IMR-90 (cell line): ENCODE data around the gene ZNF398. TPM values are rescaled to one million over a fixed set of nuclear protein-coding genes. Genes with fewer than 3 reads are reported as not detected.

Experiments used
- ATAC-seq: fragments of 200-7000 bp; cut with Tn5 transposase; 2 replicates; pipeline ENCODE4 v1.9.1; 2020; ENCODE audit warnings: low read depth, mild to moderate bottlenecking, moderate library complexity
- BruUV-seq: library from RNA; stranded (reverse); fragments of 400-500 nt; replicated peaks from 2 replicates; lab custom pipeline; 2021; lab: Mats Ljungman, UMichigan
- CTCF ChIA-PET: fragments of 300-600 bp; formaldehyde crosslinking; extraction: SDS; loops from one replicate; lab custom pipeline; 2021; ENCODE audit warnings: antibody characterized with exemption; lab: Yijun Ruan, JAX
- POLR2A ChIA-PET: fragments of 300-600 bp; sonication (Branson Sonifier 250); formaldehyde crosslinking; loops from one replicate; lab custom pipeline; 2022; ENCODE audit warnings: antibody characterized with exemption; ENCODE audit not compliant: unreplicated experiment; lab: Charles Lee
- DNase-seq: peaks from one replicate; pipeline ENCODE4 v3.0.0; 2013
- H2AFZ ChIP-seq: replicated peaks from 2 replicates; pipeline ENCODE3; 2013; ENCODE audit warnings: low read length, mild to moderate bottlenecking; ENCODE audit not compliant: poor library complexity
- H2AK5ac ChIP-seq: 2 replicates; pipeline ENCODE4 v1.6.1; 2013; ENCODE audit warnings: low read depth, low read length, inconsistent platforms
- H2AK9ac ChIP-seq: replicated peaks from 2 replicates; pipeline ENCODE3; 2013; ENCODE audit warnings: mild to moderate bottlenecking, low read depth, low read length, moderate library complexity; ENCODE audit not compliant: poor library complexity
- H2BK120ac ChIP-seq: 2 replicates; pipeline ENCODE4 v1.6.1; 2013; ENCODE audit warnings: low read depth, low read length, inconsistent platforms
- H2BK15ac ChIP-seq: 3 replicates; pipeline ENCODE4 v1.6.1; 2013; ENCODE audit warnings: low read depth, low read length, inconsistent platforms
- H2BK20ac ChIP-seq: 2 replicates; pipeline ENCODE4 v1.6.1; 2013; ENCODE audit warnings: low read depth, mild to moderate bottlenecking, inconsistent platforms, low read length, moderate library complexity
- H2BK5ac ChIP-seq: 2 replicates; pipeline ENCODE4 v1.6.1; 2013; ENCODE audit warnings: mild to moderate bottlenecking, low read depth, low read length, inconsistent platforms; ENCODE audit not compliant: poor library complexity, severe bottlenecking
- H3K14ac ChIP-seq: replicated peaks from 2 replicates; pipeline ENCODE4 v1.6.1; 2013; ENCODE audit warnings: low read depth, low read length, inconsistent platforms
- H3K18ac ChIP-seq: 2 replicates; pipeline ENCODE4 v1.6.1; 2013; ENCODE audit warnings: low read depth, low read length, control low read depth
- H3K23ac ChIP-seq: 2 replicates; pipeline ENCODE4 v1.6.1; 2013; ENCODE audit warnings: low read depth, low read length, inconsistent platforms
- H3K27ac ChIP-seq: 2 replicates; pipeline ENCODE4 v1.5.1; 2013; ENCODE audit warnings: mild to moderate bottlenecking, control low read depth, low read length; ENCODE audit not compliant: insufficient read depth
- H3K27me3 ChIP-seq: 2 replicates; pipeline ENCODE4 v1.6.1; 2013; ENCODE audit warnings: low read length; ENCODE audit not compliant: control insufficient read depth, insufficient read depth
- H3K36me3 ChIP-seq: 2 replicates; pipeline ENCODE4 v1.6.1; 2013; ENCODE audit warnings: low read length, mixed read lengths; ENCODE audit not compliant: control insufficient read depth, insufficient read depth
- H3K4ac ChIP-seq: 2 replicates; pipeline ENCODE4 v1.6.1; 2013; ENCODE audit warnings: low read depth, low read length, inconsistent platforms
- H3K4me1 ChIP-seq: 2 replicates; pipeline ENCODE4 v1.6.1; 2013; ENCODE audit warnings: low read length, mixed read lengths; ENCODE audit not compliant: control insufficient read depth, insufficient read depth
- H3K4me2 ChIP-seq: 2 replicates; pipeline ENCODE4 v1.6.1; 2013; ENCODE audit warnings: low read depth, mild to moderate bottlenecking, control low read depth, low read length, moderate library complexity
- H3K4me3 ChIP-seq: 2 replicates; pipeline ENCODE4 v1.5.1; 2013; ENCODE audit warnings: low read depth, mild to moderate bottlenecking, control low read depth, low read length, moderate library complexity; ENCODE audit not compliant: insufficient read depth
- H3K56ac ChIP-seq: 2 replicates; pipeline ENCODE4 v1.6.1; 2013; ENCODE audit warnings: low read length, inconsistent platforms; ENCODE audit not compliant: insufficient read depth; ENCODE audit errors: extremely low read depth
- H3K79me1 ChIP-seq, 2 experiments: 2 replicates each; pipeline ENCODE4 v1.6.1; 2013; ENCODE audit warnings: low read length in 2 of 2, inconsistent platforms in 1 of 2, low read depth in 1 of 2
- H3K9ac ChIP-seq: 2 replicates; pipeline ENCODE4 v1.6.1; 2013; ENCODE audit warnings: low read depth, low read length, control low read depth
- H3K9me1 ChIP-seq: 2 replicates; pipeline ENCODE4 v1.6.1; 2013; ENCODE audit warnings: low read length, inconsistent platforms; ENCODE audit not compliant: insufficient read depth
- H3K9me3 ChIP-seq: 2 replicates; pipeline ENCODE4 v1.6.1; 2013; ENCODE audit warnings: low read length; ENCODE audit not compliant: control insufficient read depth, insufficient read depth
- H4K20me1 ChIP-seq: 2 replicates; pipeline ENCODE4 v1.6.1; 2013; ENCODE audit warnings: low read length, inconsistent platforms; ENCODE audit not compliant: insufficient read depth
- H4K5ac ChIP-seq: 2 replicates; pipeline ENCODE4 v1.6.1; 2013; ENCODE audit warnings: mild to moderate bottlenecking, low read depth, low read length, control low read depth
- H4K8ac ChIP-seq, 2 experiments: 2 replicates each; pipeline ENCODE4 v1.6.1; 2013; ENCODE audit warnings: low read depth in 2 of 2, low read length in 2 of 2, control low read depth in 1 of 2, inconsistent platforms in 1 of 2
- H4K91ac ChIP-seq: 2 replicates; pipeline ENCODE4 v1.6.1; 2013; ENCODE audit warnings: low read depth, low read length, inconsistent platforms; ENCODE audit not compliant: insufficient read depth
- BHLHE40 ChIP-seq: fragments of 150-350 bp; IDR thresholded peaks from 2 replicates; pipeline ENCODE4 v1.6.1; 2016; ENCODE audit warnings: mild to moderate bottlenecking, low read depth, low read length
- CEBPB ChIP-seq: IDR thresholded peaks from 2 replicates; pipeline ENCODE4 v1.6.1; 2012; ENCODE audit warnings: low read depth, low read length, improper control_type of control experiment
- ELK1 ChIP-seq: fragments of 150-350 bp; IDR thresholded peaks from 2 replicates; pipeline ENCODE4 v1.6.1; 2016; ENCODE audit warnings: low read depth, mild to moderate bottlenecking, low read length, moderate library complexity, borderline replicate concordance
- FOS ChIP-seq: fragments of 150-350 bp; IDR thresholded peaks from 2 replicates; pipeline ENCODE4 v1.6.1; 2016; ENCODE audit warnings: low read depth, low read length
- NFE2L2 ChIP-seq: fragments of 150-350 bp; IDR thresholded peaks from 2 replicates; pipeline ENCODE4 v1.6.1; 2016; ENCODE audit warnings: low read depth, mild to moderate bottlenecking, low read length
- POLR2A ChIP-seq: IDR thresholded peaks from 2 replicates; pipeline ENCODE4 v1.6.1; 2012; ENCODE audit warnings: mild to moderate bottlenecking, low read depth, low read length
- RAD21 ChIP-seq: IDR thresholded peaks from 2 replicates; pipeline ENCODE4 v1.6.1; 2012; ENCODE audit warnings: low read length, improper control_type of control experiment
- RCOR1 ChIP-seq: IDR thresholded peaks from 2 replicates; pipeline ENCODE4 v1.6.1; 2012; ENCODE audit warnings: mild to moderate bottlenecking, low read length, improper control_type of control experiment; ENCODE audit not compliant: insufficient replicate concordance
- RFX5 ChIP-seq: IDR thresholded peaks from 2 replicates; pipeline ENCODE4 v1.8.0; 2012; ENCODE audit warnings: low read depth, mild to moderate bottlenecking, low read length, moderate library complexity
- SMC3 ChIP-seq: fragments of 150-350 bp; IDR thresholded peaks from 2 replicates; pipeline ENCODE4 v1.6.1; 2016; ENCODE audit warnings: low read depth, mild to moderate bottlenecking, antibody characterized with exemption, low read length, moderate library complexity
- USF2 ChIP-seq: fragments of 150-350 bp; IDR thresholded peaks from 2 replicates; pipeline ENCODE4 v1.6.1; 2017; ENCODE audit warnings: mild to moderate bottlenecking, antibody characterized with exemption, low read length, low read depth
- WGBS, 2 experiments: methylation state at CpG; one replicate each; pipeline versions ENCODE4 v1.1.5 to v1.1.7; 2013; ENCODE audit warnings: missing lambda C conversion rate in 2 of 2; ENCODE audit not compliant: insufficient read length in 1 of 2; ENCODE audit errors: extremely low coverage in 2 of 2; 5-methylcytosine and 5-hydroxymethylcytosine counted together
- dilution Hi-C: fragments of 300-500 bp; cut with HindIII; formaldehyde crosslinking; loops from one replicate; pipeline ENCODE4 v1.14.3; 2018; ENCODE audit warnings: low sequenced_read_pairs; ENCODE audit not compliant: unreplicated experiment
- in situ Hi-C: fragments of 300-500 bp; cut with MboI; formaldehyde crosslinking; loops from 3 replicates; pipeline ENCODE4 v1.14.3; 2019; ENCODE audit warnings: low sequenced_read_pairs, inconsistent platforms, mixed read lengths
- intact Hi-C: fragments of 100-400 bp; cut with micrococcal nuclease; formaldehyde crosslinking; loops from 2 replicates; pipeline ENCODE4 v1.10.0; 2022
- polyA plus RNA-seq, 3 experiments: library from polyadenylated mRNA; depleted of rRNA; stranded (reverse); fragments of >200 nt; gene quantifications; 2 replicates each; pipeline ENCODE4 v1.2.3, GENCODE V29; 2012; ENCODE audit warnings: low replicate concordance in 1 of 3
- total RNA-seq: library from RNA; depleted of rRNA; stranded (reverse); fragments of >200 nt; gene quantifications from 2 replicates; pipeline ENCODE4 v1.2.3, GENCODE V29; 2012

Gene ZNF398
- total and polyA plus RNA-seq, 2 of the 4 experiments (the other 2 are of a cell fraction): 5.7 to 7.9 TPM

- Histone ChIP-seq H2BK5ac (no peak overlapping the region), H3K27ac (no peak overlapping the region), H3K9me1 (no peaks in the 10 kb centered on the region), H3K18ac (no peak overlapping the region), H3K4me2 (no peak overlapping the region), H3K9me3 (no peaks in the 10 kb centered on the region), H2AK9ac (peak overlapping the region; percentile 70), H2AFZ (no peak overlapping the region), H4K91ac (no peak overlapping the region), H3K56ac (no peak overlapping the region), H2BK20ac (no peak overlapping the region), H3K14ac (no peak overlapping the region), H3K4me1 (peaks cover 5% of the 10 kb centered on the region; the same call in 1 of the 2 replicates), H3K27me3 (no peaks in the 10 kb centered on the region), H2BK120ac (no peak overlapping the region), H2AK5ac (no peak overlapping the region), H3K23ac (no peak overlapping the region), H2BK15ac (no peak overlapping the region), H3K36me3 (peaks cover 19% of the 10 kb centered on the region), H3K4me3 (no peak overlapping the region), H4K8ac (no peak overlapping the region), H4K5ac (no peak overlapping the region), H4K20me1 (peaks cover 7% of the 10 kb centered on the region), H3K79me1 (peaks cover 16 to 19% of the 10 kb centered on the region in 2 experiments), H3K4ac (no peak overlapping the region), H3K9ac (no peak overlapping the region)
- ATAC-seq (peak; percentile 67), DNase-seq (peak; percentile 59)
- in situ Hi-C loops: no loop called here
- POLR2A ChIA-PET: no interaction called here
- dilution Hi-C loops: no loop called here
- intact Hi-C loops: no loop called here
- no TSS peak for BruUV-seq
- no CpG with 5 or more reads among the region's 5 CpGs for WGBS, 2 experiments
- TF ChIP-seq USF2: no peak
- TF ChIP-seq RAD21: no peak
- TF ChIP-seq RCOR1: no peak
- TF ChIP-seq SMC3: no peak
- no peak for TF ChIP-seq CEBPB
- no peak for TF ChIP-seq BHLHE40
- TF ChIP-seq RFX5: no peak
- TF ChIP-seq ELK1: no peak
- TF ChIP-seq POLR2A: no peak
- no peak for TF ChIP-seq NFE2L2
- TF ChIP-seq FOS: no peak
- CTCF ChIA-PET: no interaction called here
Observed at GRCh38 chr7:149161241-149161848, 14.1 kb downstream of the ZNF398 start.
